Hair follicular keratinocyte (primary cell): ENCODE results near the gene PPP1R2B. TPM values are rescaled to one million over a fixed set of nuclear protein-coding genes. Genes with fewer than 3 reads are reported as not detected.

ENCODE experiments used
- total RNA-seq: library from RNA; depleted of rRNA; stranded (reverse); fragments of >200 nt; gene quantifications from 2 replicates; pipeline ENCODE4 v1.2.3, GENCODE V29; 2015

The PPP1R2B gene
- not detected in 2 replicates for total RNA-seq

GRCh38 chr5:156850206-156850751 lies at the start of gene PPP1R2B:
PPP1R2B (plus strand) TSS chr5:156850295; CDS start chr5:156850563, 268 bp downstream.

Other genes starting within 250 kb of the PPP1R2B start
- gene TIMD4, start 112.9 kb downstream of the PPP1R2B start, total RNA-seq, result not detected in 2 replicates
- not detected in 2 replicates for gene HAVCR1, start 208.8 kb downstream of the PPP1R2B start, total RNA-seq